Activated CD4-positive, CD25-positive, alpha-beta regulatory T cell treated with anti-CD3 and anti-CD28 coated beads, Interleukin-2, amount 50 U/mL, for 16 hours (primary cell): ENCODE results near the gene PIGK.
"Not testable (repeated sequence)": the region's sequence is repeated elsewhere in the genome, so short reads cannot be mapped to it uniquely, and the experiment has no call there.

ENCODE experiments used
- DNase-seq: peaks from one replicate; pipeline ENCODE4 v3.0.0-alpha.2; 2020; ENCODE audit warnings: low read depth, low spot score

The PIGK gene

DNA sequence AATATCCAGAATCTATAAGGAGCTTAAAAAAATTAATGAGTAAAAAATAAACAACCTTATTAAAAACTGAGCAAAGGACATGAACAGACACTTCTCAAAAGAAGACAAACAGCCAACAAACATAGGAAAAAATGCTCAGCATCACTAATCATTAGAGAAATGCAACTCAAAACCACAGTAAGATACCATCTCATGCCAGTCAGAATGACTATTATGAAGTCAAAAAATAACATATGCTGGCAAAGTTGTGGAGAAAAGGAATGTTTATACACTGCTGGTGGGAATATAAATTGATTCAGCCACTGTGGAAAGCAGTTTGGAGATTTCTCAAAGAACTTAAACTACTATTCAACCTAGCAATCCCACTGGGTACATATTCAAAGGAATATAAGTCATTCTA, 25.3 kb downstream of the PIGK start:
- no peak for DNase-seq

DNA sequence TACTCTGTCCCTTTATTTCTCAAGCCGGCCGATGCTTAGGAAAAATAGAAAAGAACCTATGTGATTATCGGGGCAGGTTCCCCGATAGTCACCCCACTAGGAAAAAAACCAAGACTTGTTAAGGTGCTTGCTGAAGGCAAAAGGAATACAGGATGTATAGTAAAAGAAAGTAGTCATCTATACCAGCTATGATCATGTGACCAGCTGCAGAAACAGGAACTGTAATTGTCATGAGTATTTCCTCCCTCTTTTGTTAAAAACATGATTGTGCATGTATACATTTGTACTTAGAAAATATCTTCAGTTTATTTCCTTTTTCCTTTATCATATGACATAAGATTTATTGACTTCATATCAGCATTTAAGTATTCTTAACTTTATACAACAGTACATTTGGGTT, 30.5 kb downstream of the PIGK start:
- DNase-seq: no peak

DNA sequence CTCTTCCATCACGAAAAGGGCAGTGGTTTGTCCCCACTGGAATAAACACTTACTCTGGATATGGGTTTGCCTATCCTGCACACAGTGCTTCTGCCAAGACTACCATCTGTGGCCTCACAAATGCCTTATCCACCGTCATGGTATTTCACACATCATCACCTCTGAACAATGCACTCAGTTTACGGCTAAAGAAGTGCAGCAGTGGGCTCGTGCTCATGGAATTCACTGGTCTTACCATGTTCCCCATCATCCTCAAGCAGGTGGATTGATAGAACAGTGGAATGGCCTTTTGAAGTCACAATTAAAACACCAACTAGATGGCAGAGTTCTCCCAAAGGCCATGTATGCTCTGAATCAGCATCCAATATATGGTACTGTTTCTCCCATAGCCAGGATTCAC, 32.3 kb downstream of the PIGK start:
- not testable (repeated sequence) for DNase-seq

DNA sequence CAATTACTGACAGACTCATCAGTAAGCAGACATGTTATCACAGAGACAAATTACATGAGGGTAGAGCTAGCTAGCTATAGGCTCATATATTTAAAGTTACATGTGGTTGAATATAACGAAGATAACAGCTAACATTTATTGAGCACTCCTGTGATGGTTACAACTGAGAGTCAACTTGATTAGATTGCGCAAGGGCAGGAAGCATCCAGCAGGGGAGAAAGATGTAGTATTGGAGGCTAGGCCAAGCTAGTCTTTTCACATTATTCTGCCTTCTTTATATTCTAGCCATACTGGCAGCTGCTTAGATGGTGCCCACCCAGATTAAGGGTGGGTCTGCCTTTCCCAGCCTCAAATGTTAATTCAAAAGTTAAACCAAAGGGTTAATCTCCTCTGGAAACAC, 37.1 kb downstream of the PIGK start:
- no peak for DNase-seq

DNA sequence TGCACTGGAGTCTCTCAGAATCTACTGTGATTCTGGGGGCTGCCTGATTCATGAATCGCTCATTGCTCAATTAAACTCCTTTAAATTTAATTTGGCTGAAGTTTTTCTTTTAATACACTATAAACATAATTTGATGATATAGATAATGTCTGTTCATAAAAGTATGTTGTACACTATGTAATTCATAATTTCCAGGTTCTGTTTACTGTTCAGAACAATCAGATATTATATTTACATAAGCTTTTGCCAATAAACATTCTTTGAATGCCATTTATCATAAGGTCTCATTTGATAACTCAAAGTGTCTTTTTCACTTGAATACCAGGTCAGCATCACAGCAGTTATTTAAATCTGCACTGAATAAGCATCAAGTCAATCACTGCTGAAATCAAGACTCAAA, 39.6 kb downstream of the PIGK start:
- no peak for DNase-seq

DNA sequence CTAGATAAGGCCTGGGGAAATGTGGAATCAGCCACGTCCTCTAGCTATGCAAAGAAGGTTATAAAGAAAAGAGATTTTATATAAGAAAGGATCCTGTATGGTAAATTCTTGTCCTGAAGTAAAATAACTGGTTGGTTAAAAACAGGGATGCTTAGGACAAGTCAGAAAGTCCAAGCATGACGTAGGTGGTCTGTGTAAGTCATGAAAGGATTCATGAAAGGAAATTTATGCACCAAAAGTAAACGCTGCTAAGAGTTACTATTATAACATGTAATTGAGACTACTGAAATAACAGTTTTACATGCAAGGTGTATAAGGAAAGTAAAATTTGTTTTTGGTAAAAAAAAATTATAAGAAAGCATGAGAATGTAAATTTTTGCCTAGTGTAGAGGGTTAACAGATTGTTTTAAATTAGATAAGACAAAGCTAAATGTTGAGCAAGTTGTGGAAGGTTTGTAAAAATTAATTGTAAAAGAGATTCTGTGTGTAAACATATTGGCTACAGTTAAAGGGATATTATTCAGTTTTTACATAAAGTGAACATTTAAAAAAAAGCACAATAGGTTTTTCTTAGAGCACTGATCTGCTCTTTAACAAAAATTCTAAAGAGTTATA, 43.9 kb downstream of the PIGK start:
- DNase-seq: no peak

DNA sequence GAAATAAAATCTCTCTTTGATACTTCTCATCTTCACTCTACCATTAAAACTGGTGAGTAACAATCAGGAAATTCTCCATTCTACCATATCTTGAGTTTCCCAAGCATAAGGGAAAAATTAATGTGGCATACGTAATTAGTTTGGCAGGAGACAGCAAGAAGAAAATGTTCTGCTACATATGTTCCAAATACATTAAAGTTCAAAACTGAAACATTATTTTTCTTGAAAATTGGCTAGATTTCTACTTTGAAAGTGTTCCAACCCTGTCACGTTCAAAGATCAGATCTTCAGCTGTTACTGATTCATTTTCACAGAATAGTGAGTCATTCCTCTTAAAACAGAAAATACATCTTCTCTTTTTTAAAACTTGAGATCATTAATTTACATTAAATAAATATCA, 48.5 kb downstream of the PIGK start:
- no peak for DNase-seq

DNA sequence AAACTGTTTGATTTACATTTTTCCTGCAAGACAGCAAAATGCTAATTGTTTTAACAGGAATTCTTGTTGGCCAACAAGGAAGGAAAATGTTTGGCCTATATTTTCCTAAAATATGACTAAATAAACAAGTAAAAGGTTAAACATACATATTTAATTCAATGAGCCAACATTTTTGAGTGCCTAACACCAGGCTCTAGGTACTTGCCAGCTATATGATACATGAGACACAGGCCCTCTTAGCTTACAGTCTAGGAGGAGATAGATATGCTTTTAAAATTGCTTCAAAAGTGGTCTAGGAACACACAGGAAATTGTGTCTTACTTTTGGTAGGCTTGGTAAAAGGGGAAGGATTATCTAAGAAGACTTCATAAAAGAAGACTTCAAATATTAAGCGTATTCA, 50.9 kb downstream of the PIGK start:
- no peak for DNase-seq

DNA sequence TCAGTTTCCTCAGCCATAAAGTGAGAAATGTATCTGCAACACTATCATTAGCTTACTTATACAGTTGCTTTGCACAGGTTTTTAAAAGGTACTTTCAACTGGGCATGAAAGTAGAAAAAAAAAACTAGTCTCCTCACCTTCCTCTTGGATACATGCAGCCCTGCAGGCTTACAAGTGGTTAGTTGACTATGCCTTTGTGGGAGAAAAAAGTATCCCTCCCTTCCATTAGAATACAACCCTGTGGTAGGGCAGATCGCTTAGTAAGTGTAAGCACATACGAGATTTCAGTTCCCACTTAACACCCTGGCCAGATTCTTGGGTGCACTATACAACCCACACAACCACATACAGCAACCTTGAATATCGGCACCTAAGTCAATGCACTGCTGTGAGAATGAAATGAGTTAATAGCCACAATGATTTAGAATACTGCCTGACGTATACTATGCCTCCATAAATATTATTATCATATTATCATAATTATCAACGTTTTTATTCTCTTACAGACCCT, 54.7 kb downstream of the PIGK start:
- no peak for DNase-seq

DNA sequence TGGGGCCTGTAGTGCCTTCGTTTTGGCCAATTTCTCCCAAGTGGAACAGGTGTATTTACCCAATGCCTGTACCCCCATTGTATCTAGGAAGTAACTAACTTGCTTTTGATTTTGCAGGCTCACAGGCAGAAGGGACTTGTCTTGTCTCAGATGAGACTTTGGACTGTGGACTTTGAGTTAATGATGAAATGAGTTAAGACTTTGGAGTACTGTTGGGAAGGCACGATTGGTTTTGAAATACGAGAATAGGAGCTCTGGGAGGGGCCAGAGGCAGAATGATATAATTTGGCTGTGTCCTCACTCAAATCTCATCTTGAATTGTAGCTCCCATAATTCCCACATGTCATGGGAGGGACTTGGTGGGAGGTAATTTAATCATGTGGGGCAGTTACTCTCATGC, 59.5 kb downstream of the PIGK start:
- not testable (repeated sequence) for DNase-seq

DNA sequence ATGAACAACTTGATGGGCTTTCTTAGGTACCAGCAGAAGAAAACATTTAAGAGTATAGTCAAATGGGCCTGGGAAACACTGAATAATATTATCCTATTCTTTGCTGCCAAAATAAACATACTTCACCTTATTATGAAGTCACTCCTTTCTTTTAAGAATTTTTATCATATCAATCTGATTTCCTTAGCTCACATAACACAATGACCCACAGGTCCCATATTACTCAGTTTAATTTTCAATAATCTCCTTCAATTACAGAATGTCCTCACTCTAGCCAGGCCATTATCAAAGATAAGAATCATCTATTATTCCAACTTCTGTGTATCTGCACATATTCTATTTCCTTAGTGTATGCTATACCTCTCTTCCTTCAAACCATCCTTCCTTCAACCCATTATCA, 63.0 kb downstream of the PIGK start:
- DNase-seq: no peak

DNA sequence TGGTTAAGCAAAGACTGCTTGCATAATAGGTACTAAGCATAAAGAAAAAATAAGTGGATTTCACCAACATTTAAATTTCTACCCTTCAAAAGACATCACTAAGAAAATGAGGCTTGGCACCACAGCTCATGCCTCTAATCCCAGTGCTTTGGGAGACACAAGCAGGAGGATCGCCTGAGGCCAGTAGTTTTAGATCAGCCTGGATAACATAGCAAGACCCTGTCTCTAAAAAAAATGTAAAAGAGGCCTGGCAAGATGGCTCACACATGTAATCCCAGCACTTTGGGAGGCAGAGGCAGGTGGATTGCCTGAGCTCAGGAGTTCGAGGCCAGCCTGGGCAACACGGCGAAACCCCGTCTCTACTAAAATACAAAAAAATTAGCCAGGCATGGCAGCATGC, 73.0 kb downstream of the PIGK start:
- no peak for DNase-seq

DNA sequence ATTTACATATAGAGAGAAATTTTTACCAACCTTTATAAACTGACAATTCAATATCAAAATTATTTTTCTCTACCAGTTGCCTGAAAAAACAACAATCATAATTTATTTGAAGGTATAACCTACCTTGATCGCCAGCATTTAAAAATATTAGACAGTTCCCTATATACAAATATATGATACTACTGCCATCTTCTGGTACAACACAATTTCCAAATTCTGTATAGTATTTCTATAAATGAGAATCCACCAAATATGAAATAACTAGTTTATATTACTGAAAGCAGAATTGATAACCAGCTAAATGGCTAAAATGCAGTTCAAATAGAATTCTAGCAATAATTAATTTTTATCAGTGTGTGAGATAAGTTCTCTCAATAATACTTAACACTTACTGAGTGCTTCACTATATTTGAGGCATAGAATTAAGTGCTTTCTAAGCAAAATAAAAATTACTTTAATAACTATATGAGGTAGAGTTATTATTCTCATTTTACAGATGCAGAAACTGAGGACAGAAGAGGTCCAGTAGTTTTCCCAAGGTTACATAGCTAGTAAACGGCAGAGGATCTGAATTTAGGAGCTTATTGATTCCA, 75.6 kb downstream of the PIGK start:
- no peak for DNase-seq

DNA sequence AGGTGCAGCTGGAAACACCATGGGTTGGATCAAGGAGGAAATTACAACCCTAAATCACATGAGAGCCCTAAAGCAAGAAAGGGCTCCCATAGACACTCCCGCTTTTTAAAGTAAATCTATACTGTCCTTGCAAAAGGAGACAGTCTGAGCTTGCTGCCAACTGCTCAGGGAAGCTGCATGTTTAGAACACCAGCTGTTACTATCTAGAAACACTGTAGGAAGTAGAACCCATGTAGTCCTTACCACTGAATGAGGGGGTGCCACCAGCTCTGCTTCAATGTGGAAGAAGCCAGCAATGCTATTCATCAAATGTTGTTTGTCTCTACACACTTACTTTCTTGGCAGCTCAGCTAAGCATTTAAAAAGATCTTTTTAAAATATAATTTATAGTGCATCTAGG, 79.8 kb downstream of the PIGK start:
- no peak for DNase-seq

DNA sequence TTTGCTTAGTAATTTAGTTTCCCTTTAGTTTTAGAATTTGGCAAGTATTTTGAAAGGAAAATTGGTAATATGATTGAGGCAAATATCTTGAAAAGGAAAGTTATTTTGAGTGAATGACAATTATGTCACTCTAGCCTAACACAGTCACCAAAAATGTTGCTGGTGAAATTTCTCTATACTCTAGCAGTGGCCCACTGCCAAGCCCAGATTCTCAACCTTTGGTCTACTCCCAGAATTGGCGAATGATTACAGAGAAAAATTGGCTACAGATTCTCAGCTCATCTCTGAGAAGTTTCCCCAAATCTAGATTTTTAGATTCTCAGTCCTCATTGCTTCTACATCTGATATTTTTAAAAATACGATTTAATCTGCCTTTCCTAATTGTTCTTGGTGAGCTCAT, 84.9 kb downstream of the PIGK start:
- no peak for DNase-seq

DNA sequence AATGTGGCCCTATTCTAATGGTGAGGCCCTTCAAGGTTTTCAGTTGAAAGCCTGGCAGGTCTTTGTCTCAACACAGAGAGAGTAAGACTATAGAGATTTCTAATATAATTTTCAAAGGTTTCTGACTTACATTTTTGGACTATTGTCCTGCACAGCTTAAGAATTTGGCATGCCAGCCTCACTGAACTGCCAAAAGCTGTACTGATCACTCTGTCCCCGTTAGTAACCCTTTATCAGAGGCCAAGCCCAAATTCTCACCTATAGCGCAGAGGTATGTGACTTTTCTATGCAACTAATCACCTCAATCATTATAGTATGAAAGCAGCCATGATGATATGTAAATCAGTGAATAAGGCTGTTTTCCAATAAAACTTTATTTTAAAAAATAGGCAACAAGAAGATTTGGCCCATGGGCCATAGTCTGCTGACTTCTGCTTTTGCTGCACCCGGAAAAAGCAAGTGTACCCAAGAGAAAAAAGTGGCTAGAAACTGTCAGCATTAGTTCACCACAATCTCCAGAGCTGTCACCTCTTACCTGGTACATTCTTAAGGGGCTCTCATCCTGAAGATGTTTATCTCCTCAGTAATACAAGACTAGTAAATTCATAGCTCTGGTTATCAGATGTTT, 85.4 kb downstream of the PIGK start:
- DNase-seq: no peak

DNA sequence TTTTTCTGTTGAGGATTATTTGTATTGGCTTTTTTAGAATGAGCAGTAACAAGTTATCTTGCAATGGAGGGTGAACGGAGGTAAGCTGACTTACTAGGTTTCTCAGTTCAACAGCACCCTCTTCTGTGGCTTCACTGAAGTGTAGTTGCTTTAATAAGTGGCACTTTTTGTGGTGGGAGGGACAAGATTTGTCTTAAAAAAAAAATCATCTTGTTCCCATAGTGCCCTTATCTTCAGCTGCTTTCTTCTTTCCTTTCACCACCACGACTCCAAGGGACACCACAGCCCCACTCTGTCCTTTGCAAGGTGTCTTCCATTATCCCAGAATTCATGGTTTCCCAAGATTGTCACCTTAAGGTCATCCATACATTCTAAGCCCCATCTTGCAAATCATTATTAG, 92.9 kb downstream of the PIGK start:
- no peak for DNase-seq

DNA sequence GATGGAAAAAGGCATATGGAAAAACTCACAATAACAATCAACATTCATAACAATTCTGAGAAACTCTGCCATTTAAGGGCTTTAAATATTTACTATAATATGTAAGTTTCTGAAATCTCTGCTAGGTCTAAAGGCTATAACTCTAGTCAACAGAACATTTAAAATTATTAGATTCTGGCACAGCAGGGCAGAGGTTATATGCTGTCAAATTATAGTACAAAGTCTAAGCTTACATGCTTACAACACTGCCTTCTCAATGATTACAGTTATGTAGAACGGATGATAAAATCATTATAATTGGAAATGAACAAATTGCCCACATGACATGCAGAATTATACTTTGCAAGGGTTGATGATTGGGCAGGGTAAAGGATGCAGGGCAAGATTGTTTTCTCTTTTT, 97.7 kb downstream of the PIGK start:
- DNase-seq: no peak

DNA sequence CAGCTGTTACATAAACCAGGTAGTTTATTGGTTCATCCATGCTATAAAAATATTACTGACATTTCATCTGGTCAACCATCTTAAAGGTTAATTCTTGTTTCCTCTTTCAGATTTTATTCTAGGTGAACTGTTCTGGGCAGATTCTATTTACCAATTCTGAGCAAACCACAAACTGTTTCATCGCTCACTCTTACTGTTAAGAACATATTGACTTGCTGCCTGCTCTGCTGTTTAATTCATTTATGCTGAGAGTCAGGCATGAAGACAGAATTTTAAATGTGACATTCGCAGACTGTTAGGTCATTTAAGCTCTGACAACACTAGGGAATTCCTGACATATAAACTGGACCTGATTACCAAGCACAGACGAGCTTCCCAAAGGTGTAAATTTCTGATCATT, 98.3 kb downstream of the PIGK start:
- no peak for DNase-seq

DNA sequence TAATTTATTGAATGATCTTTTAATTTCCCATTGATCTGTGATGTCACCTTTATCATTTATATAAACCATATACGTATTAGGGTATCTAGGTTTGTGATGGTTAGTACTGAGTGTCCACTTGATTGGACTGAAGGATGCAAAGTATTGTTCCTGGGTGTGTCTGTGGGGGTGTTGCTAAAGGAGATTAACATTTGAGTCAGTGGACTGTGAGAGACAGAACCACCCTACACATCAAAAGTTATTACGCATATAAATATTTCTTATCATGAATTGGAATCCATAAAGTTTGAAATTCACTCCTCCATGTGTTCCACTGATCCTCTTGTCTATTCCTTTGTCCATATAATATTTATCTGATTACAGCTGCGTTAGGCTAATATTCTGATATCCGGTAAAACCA, 100.5 kb downstream of the PIGK start:
- DNase-seq: no peak

DNA sequence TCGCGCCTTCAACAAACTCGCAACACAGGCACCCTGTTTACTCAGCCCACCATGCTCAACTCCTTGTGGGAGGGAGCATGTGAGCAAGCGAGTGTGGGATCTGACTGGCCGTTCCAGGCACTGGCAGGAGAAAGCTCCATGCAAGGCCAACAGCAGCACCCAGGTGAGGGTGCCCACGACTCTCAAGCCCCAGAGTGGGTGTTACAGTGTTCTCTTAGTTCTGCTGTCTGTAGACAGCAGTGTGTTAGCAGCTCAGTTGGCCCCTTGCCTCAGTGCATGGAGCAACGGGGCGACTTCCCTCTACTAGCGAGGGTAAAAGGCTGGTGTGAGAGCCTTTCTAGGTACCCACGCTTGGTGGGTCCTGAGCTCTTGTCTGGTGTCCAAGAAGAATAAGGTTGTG, 114.6 kb downstream of the PIGK start:
- no peak for DNase-seq

DNA sequence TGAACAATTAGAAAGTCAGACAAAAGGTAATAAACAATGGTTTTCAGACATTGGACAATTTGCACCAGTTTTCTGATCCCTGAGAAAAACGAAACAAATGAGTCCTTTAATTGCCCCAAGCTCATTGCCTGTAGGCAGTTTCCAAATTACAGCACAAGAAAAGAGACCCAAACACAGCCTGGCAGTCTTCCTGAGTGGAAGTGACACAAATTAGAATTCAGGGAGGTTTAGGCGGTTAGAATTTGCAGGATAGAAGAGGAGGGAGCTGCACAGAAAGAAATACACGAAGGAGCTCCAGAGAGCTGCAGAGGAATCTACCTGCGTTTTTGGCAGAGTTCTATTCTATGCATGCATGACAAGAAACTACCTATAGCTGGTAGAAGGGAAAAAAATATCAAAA, 115.7 kb downstream of the PIGK start:
- no peak for DNase-seq

DNA sequence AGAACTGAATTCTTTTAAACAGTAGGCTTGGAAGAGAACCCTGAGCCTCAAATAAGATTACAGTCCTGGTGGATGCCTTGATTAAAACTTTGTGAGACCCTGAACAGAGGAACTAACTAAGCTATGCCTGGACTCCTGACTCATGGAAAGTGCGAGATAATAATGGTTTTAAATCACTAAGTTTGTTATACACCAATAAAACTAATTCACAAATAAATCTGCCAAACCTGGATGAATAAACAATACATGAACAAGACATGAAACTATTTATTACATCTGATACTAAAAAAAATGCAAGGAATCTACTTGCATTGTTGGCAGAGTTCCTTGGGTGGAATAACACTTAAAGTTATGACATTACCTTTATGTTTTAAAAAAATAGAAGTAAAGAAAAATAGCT, 118.4 kb downstream of the PIGK start:
- no peak for DNase-seq
